Daoy (cell line): ENCODE results near the gene NALCN. TPM values are rescaled to one million over a fixed set of nuclear protein-coding genes. Genes with fewer than 3 reads are reported as not detected.
A peak's percentile ranks its signal among the peaks of the same experiment; 100 is the strongest.

Source experiments
- DNase-seq: peaks from one replicate; pipeline ENCODE4 v3.0.0-alpha.2; 2015; ENCODE audit warnings: low read depth
- total RNA-seq: library from RNA; depleted of rRNA; stranded (reverse); fragments of >200 nt; shearing (Covaris generic); gene quantifications from 2 replicates; pipeline ENCODE4 v1.2.3, GENCODE V29; 2014; rRNA removed

The NALCN gene
- total RNA-seq, 1 experiment from 2014 or later: not detected

DNA sequence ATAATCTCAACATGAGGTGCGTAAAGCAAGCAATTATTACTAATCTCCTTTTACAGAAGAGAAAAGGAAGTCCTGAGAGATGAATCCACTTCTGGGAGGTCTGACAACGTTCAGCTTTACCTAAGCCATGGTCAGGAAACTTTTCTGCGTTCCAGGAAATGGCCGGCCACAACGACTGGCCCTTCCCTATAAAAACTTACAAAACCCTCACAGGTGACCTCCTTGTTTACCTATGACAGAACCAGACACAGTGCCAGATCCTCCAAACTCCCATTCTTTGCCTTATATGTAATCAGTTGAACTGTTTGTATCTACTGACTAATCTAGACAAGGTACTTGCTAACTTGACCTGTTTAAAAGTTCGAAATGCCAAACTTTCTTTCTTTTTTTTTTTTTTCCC lies 390.0 kb downstream of the NALCN start:
- no peak for DNase-seq

DNA sequence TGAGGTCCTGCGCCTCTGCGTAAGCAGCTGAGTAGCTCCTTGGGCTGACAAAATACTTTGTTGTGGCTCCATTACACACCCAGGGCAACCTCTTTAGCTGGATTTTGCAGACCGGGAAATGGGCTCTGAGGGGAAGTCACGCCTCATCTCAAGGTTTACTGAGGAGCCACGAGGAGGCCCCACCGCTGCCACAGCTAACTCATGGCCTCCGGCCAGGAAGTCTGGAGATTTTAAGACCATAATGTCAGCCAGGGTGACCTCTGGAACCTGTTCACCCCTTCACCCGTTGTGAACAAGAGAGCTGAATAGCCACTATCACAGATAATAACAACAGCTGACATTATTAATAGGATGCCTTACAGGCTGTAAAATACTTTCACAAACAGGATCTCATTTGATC lies 390.4 kb downstream of the NALCN start:
- no peak for DNase-seq

DNA sequence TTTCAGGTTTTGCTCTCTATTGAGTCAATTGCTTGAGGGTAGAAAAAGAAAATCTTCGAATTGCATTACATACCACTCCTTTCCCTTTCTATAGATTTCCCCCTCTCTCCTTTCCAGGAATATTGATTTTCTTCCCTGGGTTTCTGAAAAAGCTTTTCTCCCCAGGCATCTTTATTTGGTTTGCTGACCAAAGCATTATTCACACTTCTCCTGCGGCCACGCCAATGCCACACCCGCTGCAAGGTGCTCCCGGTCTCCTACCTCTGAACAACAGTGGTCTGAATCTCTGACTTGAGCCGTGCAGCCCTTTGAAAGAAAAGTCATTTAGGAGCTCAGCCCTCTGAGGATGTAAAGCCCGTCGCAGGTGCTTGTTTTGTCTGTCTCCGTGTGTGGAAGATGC lies 390.8 kb downstream of the NALCN start:
- no peak for DNase-seq

DNA sequence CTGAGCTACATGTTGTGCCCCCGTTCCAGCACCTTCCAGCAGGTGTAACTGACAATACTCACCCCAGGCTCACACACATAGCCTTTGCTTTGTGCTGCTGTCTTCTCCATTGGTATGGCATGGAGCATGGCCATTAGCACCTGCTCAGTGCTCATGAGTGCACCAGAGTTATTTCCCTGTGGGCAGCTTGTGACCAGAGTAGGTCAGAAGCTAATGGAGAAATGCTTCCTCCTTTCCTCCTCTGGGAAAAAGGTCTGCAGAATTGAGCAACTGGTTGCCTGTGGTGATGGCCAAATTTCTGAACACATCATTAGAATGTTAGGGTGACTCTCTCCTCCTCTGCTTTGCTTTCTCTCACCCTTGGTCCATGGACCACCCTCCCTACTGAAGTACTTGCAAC lies 397.2 kb downstream of the NALCN start:
- no peak for DNase-seq

DNA sequence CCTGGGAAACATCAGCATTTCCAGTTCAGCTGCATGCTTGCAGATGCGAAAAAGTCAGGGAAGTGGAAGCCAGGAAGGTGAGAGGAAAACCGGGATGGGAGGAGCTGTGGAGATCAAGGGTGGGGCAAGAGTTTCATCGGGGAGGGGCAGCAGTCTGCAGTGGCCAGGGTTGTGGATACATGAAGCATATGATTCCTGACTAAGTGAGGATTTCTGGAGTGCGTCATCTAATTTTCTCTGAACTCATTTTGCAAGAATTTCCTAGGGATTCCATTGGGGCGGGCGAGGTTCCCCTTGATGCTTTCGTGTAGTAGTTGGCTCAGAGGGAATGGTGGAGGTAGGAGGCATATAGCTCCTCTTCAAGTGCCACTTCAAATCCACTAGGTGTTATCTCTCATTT lies 397.6 kb downstream of the NALCN start:
- peak; percentile 1 for DNase-seq

DNA sequence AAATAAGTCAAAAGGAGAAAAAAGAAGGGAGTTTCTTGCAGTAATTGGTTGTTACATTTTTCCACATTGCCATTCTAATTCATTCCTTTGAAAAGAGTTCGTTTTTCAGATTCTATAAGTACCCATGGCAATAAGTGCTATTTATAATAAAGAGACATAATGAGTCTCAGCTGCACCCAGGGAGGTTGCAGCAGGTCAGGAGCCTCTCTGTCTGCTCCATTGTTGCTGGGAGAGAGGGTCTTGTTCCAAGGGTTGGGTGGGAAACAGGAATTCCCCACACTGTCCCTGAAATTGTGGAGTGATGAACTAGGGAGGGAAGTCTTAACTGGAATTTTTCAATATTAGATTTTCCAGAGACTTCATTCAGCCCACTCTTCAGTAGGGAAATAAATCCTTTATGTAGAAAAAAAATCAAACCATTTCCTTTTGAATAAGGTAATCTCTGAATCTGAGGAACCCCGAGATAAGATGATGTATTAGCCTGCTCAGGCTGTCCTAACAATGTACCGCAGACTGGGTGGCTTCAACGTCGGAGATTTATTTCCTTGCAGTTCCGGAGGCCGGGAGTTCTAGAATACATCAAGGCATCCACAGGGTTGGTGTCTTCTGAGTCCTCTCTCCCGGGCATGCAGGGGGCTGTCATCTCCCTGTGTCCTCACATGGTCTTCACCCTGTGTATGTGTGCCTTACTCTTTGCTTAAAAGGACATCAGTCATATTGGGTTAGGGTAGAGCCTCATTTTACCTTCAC lies 399.0 kb downstream of the NALCN start:
- no peak for DNase-seq

DNA sequence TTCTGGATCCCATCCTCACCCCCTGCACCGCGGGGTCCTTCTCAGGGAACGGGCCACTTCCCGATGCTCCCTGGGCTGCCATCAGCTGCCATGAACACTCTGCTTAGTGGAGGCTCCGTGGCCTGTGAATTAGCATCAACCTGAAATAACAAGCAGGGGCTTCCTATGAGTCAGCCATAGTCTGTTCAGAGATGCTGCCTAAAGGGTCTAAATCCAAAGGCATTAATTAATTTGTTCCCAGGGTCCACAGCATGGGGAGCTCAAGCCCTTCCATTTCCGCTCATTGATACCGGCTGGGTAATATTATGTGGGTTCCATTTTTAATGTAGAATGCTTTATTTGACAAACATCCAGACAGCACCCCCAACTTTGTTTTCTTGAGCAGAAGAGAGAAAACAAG lies 399.8 kb downstream of the NALCN start:
- DNase-seq: no peak

DNA sequence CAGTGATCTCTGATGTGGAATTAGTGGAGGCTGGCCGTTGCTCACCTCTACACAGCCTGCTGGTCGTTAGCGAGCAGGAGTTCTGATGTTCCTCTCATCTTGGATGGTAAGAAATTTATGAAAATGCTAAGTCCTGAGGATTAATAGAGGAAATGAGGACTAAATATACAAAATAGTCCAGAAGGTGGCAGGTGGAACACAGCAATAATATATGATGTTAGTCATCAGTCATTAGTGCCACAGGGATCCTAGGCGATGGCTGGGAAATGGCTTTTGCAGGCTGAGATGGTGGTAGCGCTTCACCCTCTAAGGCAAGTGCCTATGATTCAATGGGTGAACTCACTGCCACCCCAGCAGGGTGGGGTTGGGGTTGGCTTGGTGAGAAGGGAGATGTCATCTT lies 403.1 kb downstream of the NALCN start:
- DNase-seq: no peak

DNA sequence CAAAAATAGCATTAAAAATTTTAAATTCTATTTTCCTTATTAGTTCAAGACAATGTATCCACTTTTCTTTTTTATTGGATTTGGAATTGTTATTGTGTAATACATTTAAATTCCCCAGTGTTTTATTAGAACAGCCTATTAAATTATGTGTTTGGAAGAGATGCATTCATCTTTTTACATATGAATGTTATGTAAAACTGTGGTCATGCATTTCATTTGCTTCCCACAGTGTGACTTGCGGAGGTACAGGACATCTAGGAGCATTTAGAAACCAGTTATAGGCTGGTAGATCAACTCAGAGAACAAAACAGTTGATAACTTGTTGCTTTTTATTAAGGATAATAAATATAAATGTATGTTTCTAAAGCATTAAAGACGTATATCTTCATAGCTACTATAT lies 406.2 kb downstream of the NALCN start:
- DNase-seq: no peak

DNA sequence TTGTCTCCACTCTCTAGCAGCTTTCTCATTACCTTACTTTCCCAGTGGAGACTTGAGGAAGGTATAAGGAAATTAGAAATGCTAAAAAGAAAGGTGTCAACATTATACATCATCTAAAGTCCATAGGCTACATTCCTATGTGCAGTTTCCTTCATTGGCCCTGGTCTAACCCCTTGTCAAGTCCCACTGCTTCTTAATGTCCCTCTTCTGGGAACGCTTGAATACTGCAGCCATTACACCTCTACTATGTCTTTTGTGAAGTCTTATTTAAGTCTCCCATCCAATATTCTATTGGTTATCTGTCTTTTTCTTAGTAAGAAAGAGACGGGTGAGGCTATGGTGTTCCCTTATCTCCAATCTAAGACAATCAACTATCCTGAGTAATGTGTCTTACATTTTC lies 409.1 kb downstream of the NALCN start:
- no peak for DNase-seq

Other genes with a start within 250 kb of the NALCN start
- gene ITGBL1, start 36.2 kb upstream of the NALCN start, total RNA-seq: 0.65 and 2.2 TPM in 2 replicates